NCI-H2107 (cell line): ENCODE data around the gene NHLRC2.

ENCODE experiments used
- DNase-seq: peaks from one replicate; lab custom pipeline; 2025; lab: John Stamatoyannopoulos, UW

The NHLRC2 gene

DNA sequence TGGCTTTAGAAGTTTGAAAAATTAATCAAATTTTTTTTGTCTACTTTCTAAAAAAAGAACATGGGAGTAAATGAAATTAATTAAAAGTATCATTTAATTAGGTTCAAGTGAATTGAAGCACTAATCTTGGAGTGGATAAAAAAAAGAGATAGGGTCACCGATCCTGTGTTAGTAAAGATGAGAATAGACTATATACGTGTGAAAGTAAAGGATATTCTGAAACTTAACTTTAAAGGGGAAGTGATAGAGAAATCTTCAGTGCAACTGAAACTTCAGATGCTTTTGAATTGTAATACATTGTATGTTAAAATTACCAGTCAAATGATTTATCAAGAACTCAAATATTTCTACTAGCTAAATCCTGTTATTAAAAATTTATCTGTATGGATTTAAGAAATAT lies 4.8 kb downstream of the NHLRC2 start:
- no peak for DNase-seq

DNA sequence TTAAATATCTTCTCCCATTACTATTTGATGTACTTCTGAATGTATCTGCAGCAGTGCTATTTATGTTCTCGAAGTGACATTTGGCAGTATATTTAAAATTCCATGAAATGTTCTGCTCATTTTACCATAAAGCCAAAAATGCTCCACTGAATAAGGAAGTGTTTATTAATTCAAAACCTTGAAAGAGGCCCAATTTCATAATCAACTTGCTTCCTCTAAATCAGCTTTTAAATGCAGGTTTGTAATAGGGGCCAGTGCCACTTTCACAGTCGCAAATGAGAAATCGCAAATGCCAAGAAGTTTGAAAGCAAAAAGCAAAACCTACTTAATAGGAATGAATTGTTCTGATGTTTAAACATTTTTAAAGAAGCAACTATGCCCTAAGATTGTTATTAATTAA lies 11.4 kb downstream of the NHLRC2 start:
- no peak for DNase-seq

DNA sequence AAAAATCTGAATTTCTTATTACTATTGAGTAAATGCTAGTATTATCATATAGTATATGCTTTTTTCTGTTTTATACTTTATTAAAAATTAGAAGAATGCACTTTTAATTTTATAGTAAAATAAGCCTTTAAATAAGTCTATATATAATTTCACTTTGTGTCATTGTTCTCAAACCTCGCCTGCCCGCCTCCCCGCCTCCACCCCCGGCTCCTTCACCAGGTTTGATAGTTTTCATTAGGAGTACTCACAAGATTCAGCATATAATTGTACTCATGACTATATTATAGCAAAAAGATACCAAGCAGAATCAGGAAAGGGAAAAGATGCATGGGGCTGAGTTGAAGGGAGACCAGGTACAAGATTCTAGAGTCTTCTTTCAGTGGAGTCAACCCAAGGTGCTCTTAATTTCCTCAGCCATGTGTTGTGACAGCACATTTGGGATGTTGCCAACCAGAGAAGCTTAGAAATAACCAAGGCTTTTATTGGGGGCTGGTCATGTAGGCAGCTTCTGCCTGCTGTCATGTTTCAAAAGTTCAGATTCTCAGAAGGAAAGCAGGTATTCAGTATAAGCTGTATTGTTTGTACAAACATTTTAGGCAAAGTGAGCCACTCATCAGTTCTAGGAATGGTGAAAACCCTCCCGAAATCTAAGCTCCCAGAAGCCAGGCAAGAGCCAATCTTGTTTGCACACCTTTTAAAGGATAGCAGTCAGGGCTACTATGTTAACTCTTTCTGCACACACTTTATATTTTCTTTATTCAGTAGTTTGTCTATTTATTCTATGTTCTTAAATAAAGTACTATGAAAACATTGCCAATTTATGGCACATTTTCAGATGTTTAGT lies 12.3 kb downstream of the NHLRC2 start:
- no peak for DNase-seq

DNA sequence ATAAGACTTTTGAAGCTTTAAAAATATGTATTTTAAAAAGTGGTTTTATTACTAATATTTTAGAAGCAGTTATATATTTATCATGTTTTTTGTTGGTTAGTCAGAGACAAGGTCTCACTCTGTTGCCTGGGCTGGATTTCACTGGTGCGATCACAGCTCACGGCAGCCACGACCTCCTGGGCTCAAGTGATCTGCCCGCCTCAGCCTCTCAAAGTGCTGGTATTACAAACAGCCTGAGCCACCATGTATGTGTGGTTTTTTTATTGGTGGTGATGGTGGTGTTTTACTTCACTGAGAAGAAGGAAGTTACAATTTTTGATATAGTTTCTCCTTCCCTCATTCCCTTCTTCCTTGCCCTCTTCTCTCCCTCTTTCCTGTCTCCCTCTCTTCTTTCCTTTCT lies 13.4 kb downstream of the NHLRC2 start:
- no peak for DNase-seq

GRCh38 chr10:113869789-113870188 lies 15.3 kb downstream of the NHLRC2 start:
- DNase-seq: no peak

GRCh38 chr10:113872139-113873030 lies 17.9 kb downstream of the NHLRC2 start:
- DNase-seq: no peak

- DNase-seq: no peak
These were observed 20.8 kb downstream of the NHLRC2 start for GRCh38 chr10:113875212-113875611.

DNA sequence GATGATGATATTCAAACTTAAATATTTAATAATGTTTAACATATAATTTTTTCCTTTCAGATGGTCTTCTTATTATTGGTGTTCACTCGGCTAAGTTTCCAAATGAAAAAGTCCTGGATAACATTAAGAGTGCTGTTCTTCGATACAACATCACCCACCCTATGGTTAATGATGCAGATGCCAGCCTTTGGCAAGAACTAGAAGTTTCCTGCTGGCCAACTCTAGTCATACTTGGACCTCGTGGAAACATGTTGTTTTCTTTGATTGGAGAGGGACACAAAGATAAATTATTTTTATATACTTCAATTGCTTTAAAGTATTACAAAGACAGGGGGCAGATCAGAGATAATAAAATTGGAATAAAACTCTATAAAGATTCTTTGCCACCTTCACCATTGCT lies 22.0 kb downstream of the NHLRC2 start:
- DNase-seq: no peak

- DNase-seq: no peak
These were observed 25.2 kb downstream of the NHLRC2 start for GRCh38 chr10:113879691-113880090.

DNA sequence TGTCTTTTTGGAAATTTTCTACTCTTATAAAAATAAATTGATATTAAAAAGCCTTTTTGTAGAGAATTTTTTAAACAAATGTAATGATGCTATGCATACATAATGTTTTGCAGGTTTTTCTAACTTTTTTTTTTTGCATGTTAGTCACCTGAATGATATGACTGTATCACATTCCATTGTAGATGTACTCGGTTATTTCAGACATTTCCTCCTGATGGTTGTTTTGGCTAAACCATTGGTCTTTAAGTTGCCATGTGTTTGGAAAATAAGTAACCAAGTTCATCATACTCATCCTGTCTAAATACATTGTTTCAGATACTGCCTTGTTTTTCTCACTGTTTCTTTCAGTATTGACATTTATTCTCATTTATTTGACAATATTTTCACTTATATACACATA lies 25.8 kb downstream of the NHLRC2 start:
- DNase-seq: no peak

- no peak for DNase-seq
These were observed 27.8 kb downstream of the NHLRC2 start for GRCh38 chr10:113882240-113882639.

DNA sequence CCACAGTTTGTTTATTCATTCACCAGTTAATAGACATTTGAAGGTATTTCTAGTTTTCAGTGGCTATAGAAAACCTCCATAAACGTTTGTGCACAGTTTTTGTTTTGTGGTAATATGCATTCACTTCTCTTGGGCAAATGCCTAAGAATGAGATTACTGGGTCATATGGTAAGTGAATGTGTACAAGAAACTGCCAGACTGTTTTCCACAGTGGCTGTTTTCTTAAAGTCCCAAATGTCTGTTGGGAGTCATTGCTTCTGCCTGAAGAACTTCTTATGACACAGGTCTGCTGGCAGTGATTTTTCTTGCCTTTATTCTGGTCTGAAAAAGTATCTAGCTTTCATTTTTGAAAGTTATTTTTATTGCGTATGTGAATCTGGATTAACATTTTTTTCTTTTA lies 35.5 kb downstream of the NHLRC2 start:
- no peak for DNase-seq

DNA sequence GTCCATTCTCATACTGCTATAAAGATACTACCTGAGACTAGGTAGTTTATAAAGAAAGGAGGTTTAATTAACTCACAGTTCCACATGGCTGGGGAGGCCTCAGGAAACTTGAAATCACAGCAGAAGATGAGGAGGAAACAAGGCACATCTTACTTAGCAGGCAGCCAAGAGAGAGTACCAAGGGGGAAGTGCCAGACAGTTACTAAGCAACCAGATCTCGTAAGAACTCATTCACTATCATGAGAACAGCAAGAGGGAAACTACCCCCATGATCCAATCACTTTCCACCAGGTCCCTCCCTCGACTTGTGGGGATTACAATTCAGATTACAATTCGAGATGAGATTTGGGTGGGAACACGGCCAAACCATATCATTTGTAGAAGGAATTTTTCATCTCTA lies 36.3 kb downstream of the NHLRC2 start:
- DNase-seq: no peak

DNA sequence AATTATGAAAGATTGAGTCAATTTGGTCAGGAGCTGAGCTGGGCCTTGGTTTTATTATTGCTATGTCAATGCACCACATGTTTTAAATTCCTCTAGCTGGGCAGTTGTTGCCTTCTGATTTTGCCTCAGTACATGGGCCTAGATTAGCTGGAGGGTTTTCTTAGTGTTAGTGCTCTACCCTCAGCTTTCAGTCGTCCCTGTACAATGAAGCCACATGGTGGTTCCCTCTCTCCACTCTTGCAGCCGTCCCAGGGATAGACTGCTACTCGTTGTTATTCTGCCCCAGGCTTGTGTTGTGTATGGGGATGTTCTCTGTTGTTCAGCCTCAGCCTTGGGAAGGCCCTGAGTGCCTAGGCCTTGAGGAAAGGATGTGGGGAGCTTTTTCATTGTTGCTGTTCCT lies 37.0 kb downstream of the NHLRC2 start:
- no peak for DNase-seq

DNA sequence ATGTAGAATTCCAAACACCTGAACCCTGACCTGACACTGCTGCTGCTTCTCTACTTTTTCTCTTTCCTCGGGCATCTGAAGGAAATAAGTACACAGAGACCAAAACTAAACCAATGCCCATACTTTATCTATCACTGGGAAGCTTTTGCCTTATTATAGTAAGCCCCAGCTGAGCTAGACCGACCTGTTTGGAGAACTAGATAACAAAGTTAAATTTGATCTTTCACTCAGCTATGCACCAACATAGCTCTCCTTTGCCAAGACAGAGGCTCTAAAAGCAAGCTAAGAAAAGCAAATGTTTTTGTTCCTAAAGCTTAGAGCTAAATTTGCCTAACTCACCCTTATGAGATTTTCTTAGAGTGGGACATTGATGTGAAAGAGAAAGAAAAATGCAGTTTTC lies 39.1 kb downstream of the NHLRC2 start:
- DNase-seq: no peak

GRCh38 chr10:113894581-113894980 lies 40.1 kb downstream of the NHLRC2 start:
- DNase-seq: no peak

DNA sequence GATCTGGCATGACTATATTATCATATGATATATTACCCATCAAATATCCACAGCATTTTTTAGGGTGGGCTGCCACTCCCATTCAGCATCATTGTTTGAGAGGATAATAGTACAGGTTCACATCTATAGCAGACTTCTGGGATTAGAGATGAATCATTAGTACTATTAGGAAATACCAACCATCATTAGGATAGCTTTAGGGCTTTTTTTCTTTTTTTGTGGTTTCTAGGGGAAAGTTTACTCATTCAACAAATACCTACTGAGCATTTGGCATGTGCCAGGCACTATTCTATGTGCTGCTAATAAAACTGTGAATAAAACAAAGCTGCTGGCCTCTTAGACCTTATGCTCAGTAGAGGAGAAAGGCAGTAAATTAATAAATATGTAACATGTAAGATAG lies 40.6 kb downstream of the NHLRC2 start:
- no peak for DNase-seq

- DNase-seq: no peak
These were observed 43.5 kb downstream of the NHLRC2 start for GRCh38 chr10:113897693-113898618.

- no peak for DNase-seq
These were observed 45.6 kb downstream of the NHLRC2 start for GRCh38 chr10:113899952-113900598.

GRCh38 chr10:113905756-113906155 lies 51.3 kb downstream of the NHLRC2 start:
- DNase-seq: no peak

GRCh38 chr10:113907166-113907565 lies 52.7 kb downstream of the NHLRC2 start:
- no peak for DNase-seq

DNA sequence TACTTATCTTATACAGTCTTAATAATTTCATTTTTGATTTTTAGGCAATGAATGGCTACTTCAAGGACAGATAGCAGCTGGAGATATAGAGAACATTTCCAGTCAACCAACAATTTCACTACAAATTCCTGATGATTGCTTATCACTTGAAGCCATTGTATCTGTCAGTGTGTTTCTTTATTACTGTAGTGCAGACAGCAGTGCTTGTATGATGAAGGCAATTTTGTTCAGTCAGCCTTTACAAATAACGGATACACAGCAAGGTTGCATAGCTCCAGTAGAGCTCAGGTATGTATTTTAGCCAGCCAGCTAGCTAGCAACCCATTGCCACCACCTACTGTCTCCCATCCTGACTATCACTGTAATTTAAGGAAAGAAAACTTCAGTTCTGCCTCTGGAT lies 53.8 kb downstream of the NHLRC2 start:
- no peak for DNase-seq
